GM21825 (cell line): Measurements from ENCODE around the gene TRPV2.

Source experiments
- ATAC-seq: cut with Tn5 transposase; IDR thresholded peaks from one replicate; pipeline ENCODE4 v1.9.1; 2021; ENCODE audit warnings: mild to moderate bottlenecking, moderate library complexity; ENCODE audit not compliant: unreplicated experiment

The TRPV2 gene

GRCh38 chr17:16406742-16407674 lies 8.4 kb upstream of the TRPV2 start:
- no peak for ATAC-seq

GRCh38 chr17:16407911-16408588 lies 7.3 kb upstream of the TRPV2 start:
- peak; percentile 89 for ATAC-seq

GRCh38 chr17:16417399-16417798 lies 2.0 kb downstream of the TRPV2 start:
- ATAC-seq, result no peak

GRCh38 chr17:16417896-16418684 lies 2.7 kb downstream of the TRPV2 start:
- ATAC-seq, result no peak

- ATAC-seq, result no peak
Observed at GRCh38 chr17:16418685-16419068, 3.3 kb downstream of the TRPV2 start.

- ATAC-seq, result peak; percentile 34
Observed at GRCh38 chr17:16419074-16419928, 3.9 kb downstream of the TRPV2 start.

GRCh38 chr17:16419929-16420271 lies 4.5 kb downstream of the TRPV2 start:
- no peak for ATAC-seq

- no peak for ATAC-seq
Observed at GRCh38 chr17:16422416-16422815, 7.0 kb downstream of the TRPV2 start.

GRCh38 chr17:16423226-16423872 lies 8.0 kb downstream of the TRPV2 start:
- ATAC-seq, result no peak

GRCh38 chr17:16425202-16425601 lies 9.8 kb downstream of the TRPV2 start:
- ATAC-seq, result no peak

- ATAC-seq, result no peak
Observed at GRCh38 chr17:16425698-16426659, 10.6 kb downstream of the TRPV2 start.

- no peak for ATAC-seq
Observed at GRCh38 chr17:16427020-16427419, 11.6 kb downstream of the TRPV2 start.

- no peak for ATAC-seq
Observed at GRCh38 chr17:16428098-16428882, 12.9 kb downstream of the TRPV2 start.

GRCh38 chr17:16429083-16429482 lies 13.7 kb downstream of the TRPV2 start:
- ATAC-seq, result no peak

- ATAC-seq, result no peak
Observed at GRCh38 chr17:16430650-16431049, 15.3 kb downstream of the TRPV2 start.

GRCh38 chr17:16432017-16432416 lies 16.6 kb downstream of the TRPV2 start:
- no peak for ATAC-seq

- ATAC-seq, result no peak
Observed at GRCh38 chr17:16433514-16433913, 18.1 kb downstream of the TRPV2 start.

GRCh38 chr17:16434662-16435061 lies 19.3 kb downstream of the TRPV2 start:
- ATAC-seq, result no peak
